HEK293T (cell line): ENCODE results near the gene BOLA3.
"Not testable (repeated sequence)": the region's sequence is repeated elsewhere in the genome, so short reads cannot be mapped to it uniquely, and the experiment has no call there.

ENCODE experiments used
- CTCF ChIA-PET: fragments of 350-600 bp; formaldehyde crosslinking; extraction: SDS; loops from one replicate; lab custom pipeline; 2021; ENCODE audit warnings: antibody characterized with exemption, inconsistent platforms; lab: Yijun Ruan, JAX
- POLR2A ChIA-PET: fragments of 350-600 bp; formaldehyde crosslinking; extraction: SDS; loops from one replicate; lab custom pipeline; 2020; ENCODE audit warnings: antibody characterized with exemption, inconsistent platforms; lab: Yijun Ruan, JAX
- DNase-seq: peaks from one replicate; pipeline ENCODE4 v3.0.0; 2012; ENCODE audit warnings: mixed read lengths; ENCODE audit errors: extremely low spot score
- ARNT ChIP-seq: fragments of 450-650 bp; IDR thresholded peaks from 2 replicates; pipeline ENCODE4 v1.6.1; 2017; ENCODE audit warnings: mild to moderate bottlenecking
- BHLHE40 ChIP-seq: fragments of 450-650 bp; IDR thresholded peaks from 2 replicates; pipeline ENCODE4 v1.6.1; 2016; ENCODE audit warnings: mild to moderate bottlenecking, moderate library complexity, borderline replicate concordance
- CTBP1 ChIP-seq: fragments of 450-650 bp; IDR thresholded peaks from 2 replicates; pipeline ENCODE4 v1.6.1; 2016; ENCODE audit warnings: borderline replicate concordance
- ELF4 ChIP-seq: fragments of 450-650 bp; IDR thresholded peaks from 2 replicates; pipeline ENCODE4 v1.6.1; 2017; ENCODE audit warnings: antibody characterized with exemption
- FOXA1 ChIP-seq: fragments of 450-650 bp; IDR thresholded peaks from 2 replicates; pipeline ENCODE4 v1.6.1; 2016; ENCODE audit warnings: mild to moderate bottlenecking
- FOXK2 ChIP-seq: fragments of 450-650 bp; IDR thresholded peaks from 2 replicates; pipeline ENCODE4 v1.6.1; 2016; ENCODE audit warnings: mild to moderate bottlenecking
- FOXM1 ChIP-seq: fragments of 450-650 bp; IDR thresholded peaks from 2 replicates; pipeline ENCODE4 v1.6.1; 2017; ENCODE audit warnings: mild to moderate bottlenecking, borderline replicate concordance
- HDGF ChIP-seq: fragments of 450-650 bp; IDR thresholded peaks from 2 replicates; pipeline ENCODE4 v1.6.1; 2017; ENCODE audit warnings: antibody characterized with exemption, borderline replicate concordance
- L3MBTL2 ChIP-seq: fragments of 450-650 bp; conservative IDR thresholded peaks from 2 replicates; pipeline ENCODE4 v1.6.1; 2016; ENCODE audit warnings: mild to moderate bottlenecking
- LEF1 ChIP-seq: fragments of 450-650 bp; IDR thresholded peaks from 2 replicates; pipeline ENCODE4 v1.6.1; 2017; ENCODE audit warnings: mild to moderate bottlenecking, borderline replicate concordance
- NFRKB ChIP-seq: fragments of 450-650 bp; IDR thresholded peaks from 2 replicates; pipeline ENCODE4 v1.6.1; 2016; ENCODE audit warnings: mild to moderate bottlenecking, moderate library complexity
- PKNOX1 ChIP-seq: fragments of 450-650 bp; IDR thresholded peaks from 2 replicates; pipeline ENCODE4 v1.6.1; 2016
- SP1 ChIP-seq: fragments of 450-650 bp; IDR thresholded peaks from 2 replicates; pipeline ENCODE4 v1.6.1; 2017
- SUZ12 ChIP-seq: fragments of 450-650 bp; IDR thresholded peaks from 2 replicates; pipeline ENCODE4 v1.6.1; 2016; ENCODE audit warnings: mild to moderate bottlenecking
- TARDBP ChIP-seq: fragments of 450-650 bp; IDR thresholded peaks from 2 replicates; pipeline ENCODE4 v1.6.1; 2016
- ZNF384 ChIP-seq: fragments of 450-650 bp; IDR thresholded peaks from 2 replicates; pipeline ENCODE4 v1.6.1; 2016

BOLA3 gene

GRCh38 chr2:74094291-74094690 is 53.4 kb downstream of the BOLA3 start:
- DNase-seq: no peak
- TF ChIP-seq ARNT (no peak), FOXA1 (no peak), LEF1 (no peak), FOXM1 (no peak), BHLHE40 (no peak), FOXK2 (no peak), SUZ12 (no peak), CTBP1 (no peak), ZNF384 (no peak), L3MBTL2 (no peak), HDGF (no peak), ELF4 (no peak), SP1 (no peak), PKNOX1 (no peak), TARDBP (no peak), NFRKB (no peak)
- CTCF ChIA-PET: no interaction called here
- POLR2A ChIA-PET: no interaction called here

DNA sequence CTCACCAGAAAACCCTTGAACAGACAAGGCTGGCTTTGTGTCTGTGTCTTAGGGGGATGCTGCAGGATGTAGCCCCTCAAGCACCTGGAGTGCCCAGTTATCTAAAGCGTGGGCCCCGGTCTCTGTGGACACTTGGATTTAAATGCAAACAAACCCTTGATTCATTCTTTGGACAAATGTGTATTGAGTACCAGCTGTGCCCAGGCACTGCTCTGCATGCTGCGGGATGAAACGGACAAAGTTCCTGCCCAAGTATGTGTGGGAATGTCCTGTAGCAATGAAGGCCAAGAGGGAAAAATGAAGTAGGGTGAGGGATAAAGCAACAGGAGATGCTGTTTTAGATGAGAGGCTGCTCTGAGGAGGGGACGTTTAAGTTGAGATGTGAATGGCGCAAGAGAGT is 53.9 kb downstream of the BOLA3 start:
- no peak for TF ChIP-seq ELF4
- TF ChIP-seq HDGF: no peak
- TF ChIP-seq NFRKB: no peak
- no peak for TF ChIP-seq ZNF384
- TF ChIP-seq SP1: no peak
- no peak for TF ChIP-seq CTBP1
- ChIA-PET POLR2A (no interaction called here), CTCF (no interaction called here)
- no peak for DNase-seq

DNA sequence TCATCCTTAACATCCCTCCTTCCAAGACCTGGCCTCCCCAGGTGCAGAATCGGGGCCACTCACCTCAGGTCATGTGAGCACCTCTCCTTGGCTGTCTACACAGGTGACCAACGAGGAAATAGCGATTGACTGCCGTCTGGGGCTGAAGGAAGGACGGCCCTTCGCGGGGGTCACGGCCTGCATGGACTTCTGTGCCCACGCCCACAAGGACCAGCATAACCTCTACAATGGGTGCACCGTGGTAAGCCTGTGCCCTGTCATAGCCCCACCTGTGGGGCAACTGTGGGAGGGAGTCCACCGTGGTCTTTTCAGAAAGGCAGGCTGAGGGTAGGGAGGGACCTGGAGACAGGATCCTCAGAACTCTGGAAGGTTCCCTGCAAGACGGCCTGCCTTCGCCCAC is 54.3 kb downstream of the BOLA3 start:
- POLR2A ChIA-PET: no interaction called here
- CTCF ChIA-PET: no interaction called here

GRCh38 chr2:74092275-74092674 is 55.4 kb downstream of the BOLA3 start:
- CTCF ChIA-PET: no interaction called here
- TF ChIP-seq SUZ12 (no peak), FOXM1 (no peak), FOXK2 (no peak), TARDBP (no peak)
- DNase-seq: no peak
- POLR2A ChIA-PET: no interaction called here

More for the DNA sequence above, 54.3 kb downstream of the BOLA3 start:
- no peak for TF ChIP-seq PKNOX1
- TF ChIP-seq SP1: no peak
- TF ChIP-seq ZNF384: no peak
- TF ChIP-seq NFRKB: no peak
- TF ChIP-seq L3MBTL2: no peak
- no peak for TF ChIP-seq FOXK2
- TF ChIP-seq SUZ12: no peak
- TF ChIP-seq LEF1: no peak
- no peak for TF ChIP-seq ARNT
- TF ChIP-seq HDGF: no peak
- no peak for TF ChIP-seq TARDBP
- no peak for TF ChIP-seq ELF4
- DNase-seq: no peak

GRCh38 chr2:74091391-74091790 is 56.3 kb downstream of the BOLA3 start:
- POLR2A ChIA-PET: no interaction called here
- TF ChIP-seq NFRKB (no peak), BHLHE40 (no peak), HDGF (no peak), L3MBTL2 (no peak), CTBP1 (no peak), LEF1 (no peak), SUZ12 (no peak), FOXK2 (no peak), ELF4 (no peak), PKNOX1 (no peak), ZNF384 (no peak), TARDBP (no peak), ARNT (no peak), FOXA1 (no peak), FOXM1 (no peak), SP1 (no peak)
- CTCF ChIA-PET: no interaction called here
- no peak for DNase-seq

GRCh38 chr2:74089816-74090745 is 57.6 kb downstream of the BOLA3 start:
- TF ChIP-seq PKNOX1 (no peak), FOXA1 (no peak), CTBP1 (no peak), L3MBTL2 (no peak), SP1 (no peak), HDGF (no peak), FOXK2 (no peak), TARDBP (no peak), ZNF384 (no peak), SUZ12 (no peak), FOXM1 (no peak), LEF1 (no peak), NFRKB (no peak), BHLHE40 (no peak), ELF4 (no peak), ARNT (no peak)
- ChIA-PET CTCF (no interaction called here), POLR2A (no interaction called here)
- no peak for DNase-seq

DNA sequence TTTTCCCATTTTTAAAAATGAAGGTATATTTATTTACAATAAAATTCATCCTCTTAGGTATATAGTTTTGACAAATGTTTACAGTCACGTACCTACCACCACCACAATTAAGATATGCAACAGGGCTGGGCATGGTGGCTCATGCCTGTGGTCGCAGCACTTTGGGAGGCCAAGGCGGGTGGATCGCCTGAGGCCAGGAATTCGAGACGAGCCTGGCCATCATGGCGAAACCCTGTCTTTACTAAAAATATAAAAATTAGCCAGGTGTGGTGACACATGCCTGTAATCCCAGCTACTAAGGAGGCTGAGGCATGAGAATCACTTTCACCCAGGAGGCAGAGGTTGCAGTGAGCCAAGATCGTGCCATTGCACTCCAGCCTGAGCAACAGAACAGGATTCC is 59.0 kb downstream of the BOLA3 start:
- CTCF ChIA-PET, POLR2A ChIA-PET: not testable (repeated sequence)

More for the DNA sequence above, 59.0 kb downstream of the BOLA3 start:
- DNase-seq: not testable (repeated sequence)
